Esophagus muscularis mucosa (tissue), 4 donors: Measurements from ENCODE around the gene KIFAP3. TPM values are rescaled to one million over a fixed set of nuclear protein-coding genes. Genes with fewer than 3 reads are reported as not detected.

Experiments
- DNase-seq: peaks from one replicate; pipeline ENCODE4 v3.0.0-alpha.2; 2017; ENCODE audit errors: extremely low spot score
- H3K27ac ChIP-seq, 4 donors: fragments of 200-600 bp; sonication (generic); replicated peaks in 1 of 4; 1 replicate in 3 of 4; 2 replicates in 1 of 4; pipeline ENCODE4 v1.5.1; 2016 to 2019; ENCODE audit warnings: mild to moderate bottlenecking in 1 of 4
- H3K27me3 ChIP-seq, 4 donors: fragments of 200-600 bp; sonication (generic); one replicate each; pipeline versions ENCODE4 v1.5.1 to v1.6.0; 2016 to 2019
- H3K36me3 ChIP-seq, 4 donors: fragments of 200-600 bp; sonication (generic); one replicate each; pipeline ENCODE4 v1.5.1; 2016 to 2019
- H3K4me1 ChIP-seq, 4 donors: fragments of 200-600 bp; sonication (generic); one replicate each; pipeline ENCODE4 v1.5.1; 2016 to 2019
- H3K4me3 ChIP-seq, 4 donors: fragments of 200-600 bp; sonication (generic); 1 replicate in 2 of 4; 2 replicates in 2 of 4; pipeline ENCODE4 v1.5.1; 2016 to 2019; ENCODE audit warnings: mild to moderate bottlenecking in 4 of 4, moderate library complexity in 1 of 4
- H3K9me3 ChIP-seq, 4 donors: fragments of 200-600 bp; sonication (generic); 1 replicate in 3 of 4; 2 replicates in 1 of 4; pipeline ENCODE4 v1.5.1; 2016 to 2019
- EP300 ChIP-seq: sonication (generic); formaldehyde crosslinking; IDR thresholded peaks from one replicate; pipeline ENCODE4 v1.6.1; 2017; ENCODE audit warnings: antibody characterized with exemption
- POLR2A ChIP-seq: fragments of 450-650 bp; IDR thresholded peaks from one replicate; pipeline ENCODE4 v1.6.1; 2017; ENCODE audit warnings: antibody characterized with exemption, moderate library complexity, mild to moderate bottlenecking, low read depth
- POLR2AphosphoS5 ChIP-seq, 2 donors: sonication (generic); formaldehyde crosslinking; IDR thresholded peaks; one replicate each; pipeline ENCODE4 v1.6.1; 2017; ENCODE audit warnings: antibody characterized with exemption in 2 of 2
- WGBS: methylation state at CpG from one replicate; pipeline ENCODE4 v1.1.5; 2018; 5-methylcytosine and 5-hydroxymethylcytosine counted together
- intact Hi-C: fragments of 100-400 bp; cut with DNase I; formaldehyde crosslinking; loops from one replicate; pipeline ENCODE4 v1.15.1; 2023
- total RNA-seq, 4 donors: library from RNA; depleted of rRNA; stranded (reverse); fragments of >200 nt; gene quantifications; one replicate each; pipeline versions ENCODE4 v1.1.0 to v1.2.1, GENCODE V29; 2016
- TF ChIP-seq, protein P1 (sequence below), 3 experiments: fragments of 200-600 bp in 2 of 3; fragments of 450-650 bp in 1 of 3; sonication (generic) in 2 of 3; IDR thresholded peaks; one replicate each; pipeline ENCODE4 v1.5.1; 2017 to 2019; ENCODE audit warnings: antibody characterized with exemption in 3 of 3, mild to moderate bottlenecking in 2 of 3, moderate library complexity in 1 of 3

Gene KIFAP3
- total RNA-seq, 4 donors from 2014 or later: 23.9 to 35.9 (median 30.0) TPM

DNA sequence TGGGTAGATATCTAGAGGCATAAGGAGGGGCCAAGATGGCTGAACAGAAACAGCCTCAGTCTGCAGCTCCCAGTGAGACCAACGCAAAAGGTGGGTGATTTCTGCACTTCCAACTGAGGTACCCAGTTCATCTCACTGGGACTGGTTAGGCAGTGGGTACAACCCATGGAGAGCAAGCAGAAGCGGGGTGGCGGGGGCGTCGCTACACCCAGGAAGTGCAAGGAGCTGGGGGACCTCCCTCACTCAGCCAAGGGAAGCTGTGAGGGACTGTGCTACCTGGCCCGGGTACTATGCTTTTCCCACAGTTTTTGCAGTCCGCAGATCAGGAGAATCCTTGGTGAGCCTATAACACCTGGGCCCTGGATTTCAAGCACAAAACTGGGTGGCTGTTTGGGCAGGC, 26.0 kb downstream of the KIFAP3 start:
- no peak for DNase-seq
- H3K36me3 ChIP-seq: peaks cover 0 to 39% (median 14%) of the 10 kb centered on the region in 4 donors
- TF ChIP-seq EP300: no peak
- no peak for TF ChIP-seq POLR2A
- TF ChIP-seq, protein P1, sequence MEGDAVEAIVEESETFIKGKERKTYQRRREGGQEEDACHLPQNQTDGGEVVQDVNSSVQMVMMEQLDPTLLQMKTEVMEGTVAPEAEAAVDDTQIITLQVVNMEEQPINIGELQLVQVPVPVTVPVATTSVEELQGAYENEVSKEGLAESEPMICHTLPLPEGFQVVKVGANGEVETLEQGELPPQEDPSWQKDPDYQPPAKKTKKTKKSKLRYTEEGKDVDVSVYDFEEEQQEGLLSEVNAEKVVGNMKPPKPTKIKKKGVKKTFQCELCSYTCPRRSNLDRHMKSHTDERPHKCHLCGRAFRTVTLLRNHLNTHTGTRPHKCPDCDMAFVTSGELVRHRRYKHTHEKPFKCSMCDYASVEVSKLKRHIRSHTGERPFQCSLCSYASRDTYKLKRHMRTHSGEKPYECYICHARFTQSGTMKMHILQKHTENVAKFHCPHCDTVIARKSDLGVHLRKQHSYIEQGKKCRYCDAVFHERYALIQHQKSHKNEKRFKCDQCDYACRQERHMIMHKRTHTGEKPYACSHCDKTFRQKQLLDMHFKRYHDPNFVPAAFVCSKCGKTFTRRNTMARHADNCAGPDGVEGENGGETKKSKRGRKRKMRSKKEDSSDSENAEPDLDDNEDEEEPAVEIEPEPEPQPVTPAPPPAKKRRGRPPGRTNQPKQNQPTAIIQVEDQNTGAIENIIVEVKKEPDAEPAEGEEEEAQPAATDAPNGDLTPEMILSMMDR (IDR thresholded peaks at IDR 0.05): no peak
- TF ChIP-seq POLR2AphosphoS5 (IDR thresholded peaks at IDR 0.05): no peak

DNA sequence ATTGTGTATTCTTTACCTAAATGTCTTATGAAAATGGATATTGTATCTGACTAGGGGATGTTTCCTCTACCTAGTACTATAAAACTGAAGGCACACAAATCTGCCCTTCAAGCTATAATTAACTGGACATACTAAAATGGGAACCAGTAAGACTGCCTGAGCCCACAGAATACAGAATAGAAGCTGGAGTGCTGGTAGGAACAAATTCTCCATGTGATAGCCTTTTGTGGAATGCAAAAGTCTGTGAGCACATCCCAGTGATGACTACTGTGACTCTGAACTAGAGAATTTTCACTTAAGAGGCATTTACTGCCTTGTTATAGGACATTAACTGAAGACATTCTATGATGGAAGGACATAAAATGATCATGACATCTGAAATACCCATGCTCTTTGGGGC, 30.3 kb downstream of the KIFAP3 start:
- no peak overlapping the region for H3K4me3 ChIP-seq
- no peak for TF ChIP-seq POLR2A
- TF ChIP-seq, protein P1 (IDR thresholded peaks at IDR 0.05): no peak
- TF ChIP-seq POLR2AphosphoS5 (IDR thresholded peaks at IDR 0.05): no peak
- no peak for TF ChIP-seq EP300
- intact Hi-C loops: no loop called here
- no peak overlapping the region for H3K27ac ChIP-seq
- no peak for DNase-seq
- H3K36me3 ChIP-seq: peaks cover 0 to 52% (median 20%) of the 10 kb centered on the region in 4 donors
- H3K27me3 ChIP-seq: no peaks in the 10 kb centered on the region
- H3K4me1 ChIP-seq: no peaks in the 10 kb centered on the region
- H3K9me3 ChIP-seq: no peaks in the 10 kb centered on the region

More for the DNA sequence above, 26.0 kb downstream of the KIFAP3 start:
- Histone ChIP-seq H3K9me3 (no peaks in the 10 kb centered on the region), H3K27ac (no peak overlapping the region), H3K4me1 (no peaks in the 10 kb centered on the region), H3K4me3 (no peak overlapping the region), H3K27me3 (no peaks in the 10 kb centered on the region)
- 95% methylated on average over 7 of the region's 7 CpGs for WGBS
- intact Hi-C loops: no loop called here

DNA sequence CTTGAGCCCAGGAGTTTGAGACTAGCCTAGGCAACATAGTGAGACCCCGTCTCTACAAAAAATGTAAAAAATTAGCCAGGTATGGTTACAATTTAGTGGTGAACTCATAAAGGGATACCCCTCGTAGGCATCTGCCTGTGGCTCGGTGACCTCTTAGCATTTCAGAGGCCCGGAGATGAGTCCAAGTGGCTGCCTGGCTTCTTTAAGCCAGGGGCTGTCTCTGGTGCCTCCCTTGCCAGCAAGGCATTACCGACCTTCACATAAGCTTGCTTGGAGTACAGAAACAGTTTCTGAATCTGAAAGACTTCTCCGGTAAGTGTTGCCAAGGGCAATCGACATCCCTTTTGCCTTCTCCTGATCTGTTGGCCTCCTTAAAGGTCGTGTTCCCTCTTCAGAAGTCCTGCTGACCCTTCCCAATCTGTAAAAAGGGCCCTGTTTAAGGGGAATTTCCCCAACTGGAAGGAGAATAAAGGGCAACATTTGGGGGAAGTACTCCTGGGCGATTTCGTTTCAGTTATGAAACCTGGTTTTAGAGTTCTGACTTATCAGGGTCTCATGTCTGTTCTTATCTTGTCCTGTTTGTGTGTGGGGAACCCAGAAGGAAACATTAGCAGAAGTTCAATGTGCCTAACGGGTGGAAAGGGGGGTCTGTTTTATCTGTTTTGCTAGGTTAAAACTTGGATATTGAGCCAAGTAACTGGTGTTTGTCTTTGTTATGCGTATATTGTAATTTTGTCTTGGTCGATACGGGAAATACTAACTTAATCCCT, 32.9 kb downstream of the KIFAP3 start:
- no peaks in the 10 kb centered on the region for H3K27me3 ChIP-seq
- H3K36me3 ChIP-seq: peaks cover 0 to 66% (median 25%) of the 10 kb centered on the region in 4 donors
- H3K27ac ChIP-seq: no peak overlapping the region
- H3K9me3 ChIP-seq: no peaks in the 10 kb centered on the region
- WGBS: 93% methylated on average over 13 of the region's 14 CpGs
- no peak for DNase-seq
- H3K4me3 ChIP-seq: no peak overlapping the region
- intact Hi-C loops: no loop called here
- no peak for TF ChIP-seq POLR2A
- TF ChIP-seq EP300: no peak
- TF ChIP-seq, protein P1 (IDR thresholded peaks at IDR 0.05): no peak
- TF ChIP-seq POLR2AphosphoS5 (IDR thresholded peaks at IDR 0.05): no peak
- no peaks in the 10 kb centered on the region for H3K4me1 ChIP-seq

DNA sequence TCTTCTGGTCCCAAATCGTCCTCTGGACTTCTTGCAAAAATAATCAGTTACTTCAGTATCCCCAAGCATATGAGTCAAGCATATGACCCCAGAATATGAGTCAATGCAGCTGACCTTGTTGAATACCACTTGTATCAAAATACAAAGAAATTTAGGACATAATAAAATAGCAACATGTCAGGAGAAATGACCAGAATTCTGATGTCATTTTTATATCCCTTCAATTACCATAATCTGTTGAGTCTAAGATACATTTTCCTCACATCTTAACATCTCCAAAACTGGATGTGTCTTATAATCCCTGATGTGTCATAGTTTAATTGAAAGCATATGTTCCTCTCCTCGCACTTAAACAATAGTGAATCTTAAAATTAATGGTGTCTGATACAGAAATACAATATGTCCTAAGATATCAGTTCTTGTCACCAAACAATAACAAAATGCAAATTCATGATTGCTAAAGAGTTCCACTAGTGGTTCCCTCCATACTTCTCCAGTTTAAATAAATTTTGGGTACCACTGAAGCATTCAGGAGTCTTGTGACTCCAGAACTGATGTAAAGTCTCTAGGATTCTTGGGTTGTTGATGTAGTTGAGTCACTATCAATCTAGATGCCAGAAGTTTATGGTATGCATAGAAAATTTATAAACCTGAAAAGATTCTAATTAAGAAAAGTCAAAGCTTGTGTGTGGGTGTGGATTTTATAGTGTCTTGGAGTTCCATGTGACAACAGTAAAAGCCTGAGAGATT, 41.8 kb downstream of the KIFAP3 start:
- TF ChIP-seq POLR2A (no peak), POLR2AphosphoS5 (IDR thresholded peaks at IDR 0.05) (no peak)
- intact Hi-C loops: no loop called here
- no peak overlapping the region for H3K4me3 ChIP-seq
- H3K9me3 ChIP-seq: peaks cover 0 to 10% (median 3%) of the 10 kb centered on the region in 4 donors
- H3K27me3 ChIP-seq: no peaks in the 10 kb centered on the region
- no peaks in the 10 kb centered on the region for H3K4me1 ChIP-seq
- peaks cover 5 to 28% (median 9%) of the 10 kb centered on the region in 4 donors for H3K36me3 ChIP-seq
- H3K27ac ChIP-seq: no peak overlapping the region
- DNase-seq: no peak
- 71% methylated on average over 2 of the region's 2 CpGs for WGBS

DNA sequence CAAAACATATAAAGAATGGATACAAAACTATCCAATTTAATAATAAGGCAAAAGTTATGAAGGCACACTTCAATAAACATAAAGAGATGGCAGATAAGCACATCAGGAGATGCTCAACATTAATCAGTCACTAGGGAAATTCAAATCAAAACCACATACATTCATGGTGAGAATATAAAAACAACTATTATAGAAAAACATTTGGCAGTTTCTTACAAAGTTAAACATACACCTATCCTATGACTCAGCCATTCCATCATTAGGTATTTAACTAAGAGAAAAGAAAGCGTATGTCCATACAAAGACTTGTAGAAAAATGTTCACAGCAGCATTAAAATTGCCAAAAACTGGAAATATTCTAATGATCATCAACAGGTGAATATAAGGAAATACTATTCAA, 44.3 kb downstream of the KIFAP3 start:
- peaks cover 0 to 15% (median 3%) of the 10 kb centered on the region in 4 donors for H3K9me3 ChIP-seq
- intact Hi-C loops: no loop called here
- no peak for TF ChIP-seq POLR2AphosphoS5 (IDR thresholded peaks at IDR 0.05)
- TF ChIP-seq POLR2A: no peak
- TF ChIP-seq EP300: no peak
- TF ChIP-seq, protein P1 (IDR thresholded peaks at IDR 0.05): no peak
- H3K36me3 ChIP-seq: peaks cover 4 to 33% (median 8%) of the 10 kb centered on the region in 4 donors
- 95% methylated on average over 1 of the region's 1 CpG for WGBS
- no peak overlapping the region for H3K27ac ChIP-seq
- no peaks in the 10 kb centered on the region for H3K27me3 ChIP-seq
- no peak for DNase-seq
- H3K4me3 ChIP-seq: no peak overlapping the region
- no peaks in the 10 kb centered on the region for H3K4me1 ChIP-seq
